H1 (cell line): Measurements from ENCODE around the gene SH3PXD2B. TPM values are rescaled to one million over a fixed set of nuclear protein-coding genes. Genes with fewer than 3 reads are reported as not detected.
A peak's percentile ranks its signal among the peaks of the same experiment; 100 is the strongest.

Experiments
- E2F6 ChIP-seq: IDR thresholded peaks from 2 replicates; pipeline ENCODE4 v1.6.1; 2012; ENCODE audit warnings: inconsistent platforms
- EZH2 ChIP-seq: fragments of 200-600 bp; sonication (generic); IDR thresholded peaks from 2 replicates; pipeline ENCODE4 v1.7.1; 2012; ENCODE audit warnings: low read depth, mild to moderate bottlenecking, moderate library complexity, low read length, inconsistent platforms; ENCODE audit not compliant: severe bottlenecking
- KDM1A ChIP-seq: fragments of 200-600, 300-600 bp; sonication (generic); IDR thresholded peaks from 2 replicates; pipeline ENCODE4 v1.7.1; 2016; ENCODE audit warnings: mild to moderate bottlenecking, low read length, borderline replicate concordance
- POU5F1 ChIP-seq: IDR thresholded peaks from 2 replicates; pipeline ENCODE4 v1.6.1; 2011; ENCODE audit warnings: low read depth, mild to moderate bottlenecking, low read length, moderate library complexity
- SP1 ChIP-seq: IDR thresholded peaks from 2 replicates; pipeline ENCODE4 v1.6.1; 2011; ENCODE audit warnings: low read depth, low read length
- polyA plus RNA-seq, 7 experiments: library from polyadenylated mRNA; depleted of rRNA in 3 of 7; stranded (reverse) in 5 of 7; unstranded in 2 of 7; fragments of >200 nt in 5 of 7; fragments of 200-250 nt in 2 of 7; gene quantifications; 1 replicate in 5 of 7; 2 replicates in 1 of 7; 4 replicates in 1 of 7; pipeline versions ENCODE4 v1.2.1 to v1.2.3, GENCODE V29; 2011 to 2013; ENCODE audit warnings: missing spikeins in 2 of 7, mixed read lengths in 2 of 7
- total RNA-seq: library from RNA; stranded (reverse); fragmentation: NEBNext Ultra II Directional; extraction: Animal tissue kit (Norgen Biotek cat#: 25700); gene quantifications from 2 replicates; pipeline ENCODE4 v1.2.1, GENCODE V29; 2021

Gene SH3PXD2B
- total and polyA plus RNA-seq, 2 of the 8 experiments (the other 6 are each of a cell fraction or from before 2014, with no cell fraction given) = 32.9 to 72.9 TPM

DNA sequence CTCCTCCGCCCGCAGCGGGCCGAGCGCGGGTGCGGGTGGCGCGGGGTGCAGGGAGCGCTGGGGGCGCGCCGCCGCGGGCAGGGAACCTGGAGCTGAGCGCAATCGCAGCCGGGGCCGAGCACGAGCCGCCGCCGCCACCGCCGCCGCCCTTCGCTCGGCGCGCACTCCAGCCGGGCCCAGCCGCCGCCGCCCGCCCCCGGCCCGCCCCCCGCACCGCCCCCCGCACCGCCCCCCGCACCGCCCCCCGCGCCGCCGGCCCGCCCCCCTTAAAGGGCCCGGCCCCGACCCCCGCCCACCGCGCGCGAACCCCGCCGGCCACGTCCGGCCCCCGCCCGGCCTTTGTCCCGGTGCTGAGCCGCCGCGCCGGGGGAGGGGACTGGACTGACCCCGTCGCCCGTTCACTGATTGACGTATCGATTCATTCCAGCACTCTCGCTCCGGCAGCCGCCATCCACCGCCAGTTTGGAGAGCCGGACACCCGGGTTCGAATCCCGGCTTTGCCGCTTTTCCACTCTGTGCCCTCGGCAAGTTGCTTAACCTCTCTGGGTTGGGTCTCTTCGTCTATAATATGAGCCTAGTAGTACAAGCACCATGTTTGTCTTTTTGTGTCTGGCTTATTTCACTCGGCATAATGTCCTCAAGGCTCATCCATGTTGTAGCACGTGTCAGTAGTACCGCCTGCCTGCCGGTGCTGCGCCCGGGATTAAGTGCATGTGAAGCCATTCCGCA, at the start of gene SH3PXD2B (continued):
- TF ChIP-seq POU5F1 = no peak
- peak; percentile 58 for TF ChIP-seq E2F6
- no peak for TF ChIP-seq EZH2
- TF ChIP-seq SP1 = no peak
- TF ChIP-seq KDM1A = peak; percentile 96
